Measurements from ENCODE around the gene WNT5B. TPM values are rescaled to one million over a fixed set of nuclear protein-coding genes. Genes with fewer than 3 reads are reported as not detected.

The WNT5B gene
- 1 to 10 TPM in 1 of 2 donors, under 1 TPM in 1; 0.71 to 6.1 TPM for total RNA-seq
- 9.0 TPM for polyA plus RNA-seq (2013, experiment 1 of 2)
- 8.2 TPM for polyA plus RNA-seq (2013, experiment 2 of 2)
- long read RNA-seq, experiment 1: 0 reads
- long read RNA-seq, experiment 2, partial matches to known transcripts: 0 of 6 reads
- long read RNA-seq, experiment 2, other reads (novel, unspliced or antisense): 6 of 6 reads
- long read RNA-seq, experiment 3, partial matches to known transcripts: 0 of 14 reads
- long read RNA-seq, experiment 3, other reads (novel, unspliced or antisense): 13 of 14 reads
- long read RNA-seq, experiment 4, partial matches to known transcripts: 0 of 1 reads
- long read RNA-seq, experiment 4, other reads (novel, unspliced or antisense): 1 of 1 reads

DNA sequence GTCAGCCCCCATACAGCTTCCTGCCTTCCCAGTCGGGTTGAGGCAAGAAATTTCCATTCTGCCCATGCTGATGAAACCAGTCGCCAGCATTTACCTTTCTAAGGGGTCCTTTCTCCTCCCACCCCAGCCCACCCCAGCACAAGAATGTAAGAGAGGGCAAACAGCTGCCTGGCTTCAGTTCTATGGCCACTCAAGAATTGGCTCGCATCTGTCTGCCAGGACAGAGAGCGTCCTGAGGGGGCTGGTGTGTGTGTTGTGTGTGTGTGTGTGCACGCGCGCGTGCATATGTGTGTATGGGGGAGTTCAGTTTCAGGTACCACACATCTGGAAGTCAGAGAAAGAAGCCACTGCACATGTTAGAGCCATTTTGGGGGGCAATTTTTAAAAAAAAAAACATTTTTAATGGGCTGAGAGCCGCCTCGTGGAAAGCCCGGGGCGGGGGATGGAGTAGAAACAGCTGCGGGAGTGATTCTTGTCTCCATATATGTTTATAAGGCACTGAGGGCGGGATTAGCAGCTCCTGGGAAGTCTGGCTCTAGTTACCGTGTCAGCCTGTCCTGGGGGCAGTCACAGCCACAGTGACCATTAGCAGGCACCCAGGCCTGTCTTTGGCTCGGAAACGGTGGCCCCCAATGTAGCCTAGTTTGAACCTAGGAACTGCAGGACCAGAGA lies at the start of gene WNT5B:
Gene WNT5B, plus strand, starts transcription at position 566 of the 672 bp plus-strand sequence. CDS start 2,124 bp downstream, outside the sequence.
- Mint-ChIP-seq H3K4me1 (peaks cover 46% of the 10 kb centered on the region), H3K36me3 (ENCODE audit: low read depth) (no peaks in the 10 kb centered on the region), H3K27me3 (ENCODE audit: insufficient read depth) (peaks cover 82% of the 10 kb centered on the region), H3K27ac (no peak within 1 kb of the TSS), H3K4me3 (peak within 1 kb of the TSS; percentile 55), H3K9me3 (no peaks in the 10 kb centered on the region)
- H3K9me3 ChIP-seq (ENCODE audit: control insufficient read depth, low read length): no peaks in the 10 kb centered on the region
- no peak for DNase-seq
- peak within 1 kb of the TSS; percentile 75 for H3K4me3 ChIP-seq (ENCODE audit: low read length)
- H3K36me3 ChIP-seq (ENCODE audit: control insufficient read depth, insufficient read depth, low read length): no peaks in the 10 kb centered on the region
- 15 to 25% methylated on average over 11 to 17 of the region's 17 CpGs for WGBS, 2 experiments (ENCODE audit: insufficient coverage in 1 of 2, insufficient read length in 1 of 2)
- H3K27me3 ChIP-seq (ENCODE audit: control insufficient read depth, insufficient read depth, low read length, poor library complexity, severe bottlenecking): peaks cover 63% of the 10 kb centered on the region
- H3K4me1 ChIP-seq (ENCODE audit: control insufficient read depth, insufficient read depth, low read length): peaks cover 9% of the 10 kb centered on the region
- TF ChIP-seq, protein P1, sequence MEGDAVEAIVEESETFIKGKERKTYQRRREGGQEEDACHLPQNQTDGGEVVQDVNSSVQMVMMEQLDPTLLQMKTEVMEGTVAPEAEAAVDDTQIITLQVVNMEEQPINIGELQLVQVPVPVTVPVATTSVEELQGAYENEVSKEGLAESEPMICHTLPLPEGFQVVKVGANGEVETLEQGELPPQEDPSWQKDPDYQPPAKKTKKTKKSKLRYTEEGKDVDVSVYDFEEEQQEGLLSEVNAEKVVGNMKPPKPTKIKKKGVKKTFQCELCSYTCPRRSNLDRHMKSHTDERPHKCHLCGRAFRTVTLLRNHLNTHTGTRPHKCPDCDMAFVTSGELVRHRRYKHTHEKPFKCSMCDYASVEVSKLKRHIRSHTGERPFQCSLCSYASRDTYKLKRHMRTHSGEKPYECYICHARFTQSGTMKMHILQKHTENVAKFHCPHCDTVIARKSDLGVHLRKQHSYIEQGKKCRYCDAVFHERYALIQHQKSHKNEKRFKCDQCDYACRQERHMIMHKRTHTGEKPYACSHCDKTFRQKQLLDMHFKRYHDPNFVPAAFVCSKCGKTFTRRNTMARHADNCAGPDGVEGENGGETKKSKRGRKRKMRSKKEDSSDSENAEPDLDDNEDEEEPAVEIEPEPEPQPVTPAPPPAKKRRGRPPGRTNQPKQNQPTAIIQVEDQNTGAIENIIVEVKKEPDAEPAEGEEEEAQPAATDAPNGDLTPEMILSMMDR (conservative IDR thresholded peaks at IDR 0.05): no peak
- no peak within 1 kb of the TSS for H3K9ac ChIP-seq (ENCODE audit: extremely low read depth, low read length, poor library complexity, severe bottlenecking)
- no peak within 1 kb of the TSS for H3K27ac ChIP-seq (ENCODE audit: low read depth, low read length)

DNA sequence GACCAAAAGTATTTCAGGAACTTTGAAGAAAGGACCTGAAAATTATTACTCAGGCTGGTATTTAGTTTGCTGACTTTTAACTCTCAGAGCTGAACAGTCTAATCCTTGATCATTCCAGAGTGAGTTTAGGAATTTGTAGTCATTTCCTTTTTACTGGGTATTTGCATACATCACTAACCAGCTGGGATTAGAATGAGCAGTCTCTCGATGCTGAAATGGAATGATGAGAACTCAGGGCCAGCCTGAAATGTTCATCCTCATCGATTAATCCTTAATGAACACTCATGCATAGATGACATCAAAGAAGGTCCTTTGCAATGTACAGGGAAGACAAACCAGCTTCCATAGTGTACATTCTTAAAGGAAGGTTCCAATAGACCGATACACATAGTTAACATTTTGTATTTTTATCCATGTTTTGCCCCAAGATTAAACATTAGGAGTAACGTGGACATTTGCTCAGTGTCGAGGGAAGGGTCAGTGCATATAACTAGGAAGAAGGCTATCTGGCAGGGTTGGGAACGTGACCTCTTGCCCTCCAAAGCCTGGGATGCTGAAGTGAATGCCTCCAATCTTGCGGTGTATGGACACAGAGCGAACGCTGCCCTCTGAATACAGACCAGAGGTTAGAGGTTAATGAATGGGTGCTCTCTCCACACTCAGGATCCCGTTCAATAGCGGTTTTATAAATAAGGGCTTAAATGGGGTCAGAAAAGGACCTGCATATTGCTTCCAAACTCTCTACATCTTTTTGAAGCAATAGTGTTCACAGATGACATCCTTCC lies 49.2 kb upstream of the WNT5B start:
- H3K4me1 ChIP-seq (ENCODE audit: control insufficient read depth, insufficient read depth, low read length): peaks cover 39% of the 10 kb centered on the region
- no peak overlapping the region for H3K4me3 Mint-ChIP-seq

DNA sequence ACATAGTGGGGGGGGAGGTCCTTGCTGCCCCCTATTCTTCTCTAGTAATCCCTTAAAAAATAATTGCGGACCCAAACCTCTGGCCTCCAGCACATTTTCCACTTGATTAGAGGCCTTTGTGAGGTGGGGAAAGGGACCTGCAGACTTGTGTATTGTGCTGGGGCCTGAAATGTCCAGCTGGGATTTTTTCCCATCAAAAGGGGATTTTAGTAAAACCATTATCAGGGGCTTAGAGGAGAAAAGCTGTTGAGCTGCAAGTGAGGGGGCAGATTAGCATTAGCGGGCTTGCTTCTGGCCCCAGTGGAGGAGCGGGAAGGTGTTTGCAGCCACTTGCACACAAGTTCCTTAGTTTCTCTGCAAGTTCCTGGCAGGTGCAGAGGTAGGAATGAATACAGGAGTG lies 48.5 kb upstream of the WNT5B start:
- H3K4me1 Mint-ChIP-seq: peaks cover 40% of the 10 kb centered on the region

More for the DNA sequence above, 49.2 kb upstream of the WNT5B start:
- no peaks in the 10 kb centered on the region for H3K36me3 ChIP-seq (ENCODE audit: control insufficient read depth, insufficient read depth, low read length)
- no peak overlapping the region for H3K27ac Mint-ChIP-seq
- no peak overlapping the region for H3K4me3 ChIP-seq (ENCODE audit: low read length)
- H3K9me3 Mint-ChIP-seq: no peaks in the 10 kb centered on the region
- H3K36me3 Mint-ChIP-seq (ENCODE audit: low read depth): no peaks in the 10 kb centered on the region
- TF ChIP-seq, protein P1 (conservative IDR thresholded peaks at IDR 0.05): no peak
- DNase-seq: no peak
- no peaks in the 10 kb centered on the region for H3K9me3 ChIP-seq (ENCODE audit: control insufficient read depth, low read length)
- H3K27me3 Mint-ChIP-seq (ENCODE audit: insufficient read depth): peaks cover 85% of the 10 kb centered on the region
- WGBS, 2 experiments (ENCODE audit: insufficient coverage in 1 of 2, insufficient read length in 1 of 2): 86 to 92% methylated on average over 6 to 11 of the region's 11 CpGs
- no peak overlapping the region for H3K9ac ChIP-seq (ENCODE audit: extremely low read depth, low read length, poor library complexity, severe bottlenecking)
- no peak overlapping the region for H3K27ac ChIP-seq (ENCODE audit: low read depth, low read length)
- peaks cover 64% of the 10 kb centered on the region for H3K27me3 ChIP-seq (ENCODE audit: control insufficient read depth, insufficient read depth, low read length, poor library complexity, severe bottlenecking)
- H3K4me1 Mint-ChIP-seq: peaks cover 45% of the 10 kb centered on the region

More for the DNA sequence above, 48.5 kb upstream of the WNT5B start:
- Histone ChIP-seq H3K9me3 (ENCODE audit: control insufficient read depth, low read length) (no peaks in the 10 kb centered on the region), H3K4me3 (ENCODE audit: low read length) (no peak overlapping the region), H3K36me3 (ENCODE audit: control insufficient read depth, insufficient read depth, low read length) (no peaks in the 10 kb centered on the region), H3K4me1 (ENCODE audit: control insufficient read depth, insufficient read depth, low read length) (peaks cover 32% of the 10 kb centered on the region), H3K27me3 (ENCODE audit: control insufficient read depth, insufficient read depth, low read length, poor library complexity, severe bottlenecking) (peaks cover 71% of the 10 kb centered on the region), H3K9ac (ENCODE audit: extremely low read depth, low read length, poor library complexity, severe bottlenecking) (no peak overlapping the region), H3K27ac (ENCODE audit: low read depth, low read length) (no peak overlapping the region)
- Mint-ChIP-seq H3K4me3 (no peak overlapping the region), H3K27ac (no peak overlapping the region), H3K27me3 (ENCODE audit: insufficient read depth) (peaks cover 87% of the 10 kb centered on the region), H3K36me3 (ENCODE audit: low read depth) (no peaks in the 10 kb centered on the region), H3K9me3 (no peaks in the 10 kb centered on the region)
- TF ChIP-seq, protein P1 (conservative IDR thresholded peaks at IDR 0.05): no peak
- DNase-seq: peak; percentile 72
- 33% methylated on average over 2 of the region's 3 CpGs; no CpG with 5 or more reads in 1 of the 2 experiments for WGBS, 2 experiments (ENCODE audit: insufficient coverage in 1 of 2, insufficient read length in 1 of 2)
